Ovary (tissue), 3 donors: ENCODE results near the gene D2HGDH.

Experiments
- EP300 ChIP-seq: sonication (generic); formaldehyde crosslinking; IDR thresholded peaks from one replicate; pipeline ENCODE4 v1.6.1; 2017; ENCODE audit warnings: antibody characterized with exemption
- POLR2A ChIP-seq: fragments of 450-650 bp; IDR thresholded peaks from one replicate; pipeline ENCODE4 v1.6.1; 2017; ENCODE audit warnings: antibody characterized with exemption, mild to moderate bottlenecking, moderate library complexity
- TF ChIP-seq, protein P1 (sequence below), 3 donors: fragments of 450-650 bp in 2 of 3; fragments of 200-600 bp in 1 of 3; IDR thresholded peaks; one replicate each; pipeline versions ENCODE4 v1.5.1 to v1.8.0; 2016 to 2022; ENCODE audit warnings: antibody characterized with exemption in 3 of 3, mild to moderate bottlenecking in 1 of 3
- donor health status: DM: no; HTN: no; CAD: no.

DNA sequence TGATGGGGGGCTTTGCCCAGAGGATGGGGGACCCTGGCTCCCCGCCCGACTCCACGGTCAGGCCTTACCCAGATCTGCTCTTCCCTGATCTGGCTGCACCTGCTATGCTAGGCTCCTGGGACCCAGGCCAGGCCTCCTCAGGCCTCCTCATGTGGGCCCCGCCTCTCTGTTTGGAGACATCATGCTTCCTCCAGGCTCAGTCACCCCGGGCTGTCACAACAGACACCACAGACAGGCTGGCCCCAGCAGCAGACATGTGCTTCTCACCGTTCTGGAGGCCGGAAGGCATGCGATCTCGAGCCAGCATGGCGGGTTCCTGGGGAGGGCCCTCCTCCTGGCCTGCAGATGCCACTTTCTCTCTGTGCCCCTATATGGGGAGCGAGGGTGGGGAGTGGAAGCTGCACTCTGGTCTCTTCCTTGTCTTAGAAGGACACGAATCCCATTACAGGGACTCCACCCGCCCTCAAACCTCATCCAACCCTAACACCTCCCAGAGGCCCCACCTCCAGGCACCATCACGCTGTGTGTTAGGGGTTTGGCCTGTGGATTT is 63.7 kb downstream of the D2HGDH start:
- no peak for TF ChIP-seq EP300
- TF ChIP-seq, protein P1, sequence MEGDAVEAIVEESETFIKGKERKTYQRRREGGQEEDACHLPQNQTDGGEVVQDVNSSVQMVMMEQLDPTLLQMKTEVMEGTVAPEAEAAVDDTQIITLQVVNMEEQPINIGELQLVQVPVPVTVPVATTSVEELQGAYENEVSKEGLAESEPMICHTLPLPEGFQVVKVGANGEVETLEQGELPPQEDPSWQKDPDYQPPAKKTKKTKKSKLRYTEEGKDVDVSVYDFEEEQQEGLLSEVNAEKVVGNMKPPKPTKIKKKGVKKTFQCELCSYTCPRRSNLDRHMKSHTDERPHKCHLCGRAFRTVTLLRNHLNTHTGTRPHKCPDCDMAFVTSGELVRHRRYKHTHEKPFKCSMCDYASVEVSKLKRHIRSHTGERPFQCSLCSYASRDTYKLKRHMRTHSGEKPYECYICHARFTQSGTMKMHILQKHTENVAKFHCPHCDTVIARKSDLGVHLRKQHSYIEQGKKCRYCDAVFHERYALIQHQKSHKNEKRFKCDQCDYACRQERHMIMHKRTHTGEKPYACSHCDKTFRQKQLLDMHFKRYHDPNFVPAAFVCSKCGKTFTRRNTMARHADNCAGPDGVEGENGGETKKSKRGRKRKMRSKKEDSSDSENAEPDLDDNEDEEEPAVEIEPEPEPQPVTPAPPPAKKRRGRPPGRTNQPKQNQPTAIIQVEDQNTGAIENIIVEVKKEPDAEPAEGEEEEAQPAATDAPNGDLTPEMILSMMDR (IDR thresholded peaks at IDR 0.05) = no peak
- no peak for TF ChIP-seq POLR2A
